ENCODE results near the gene RAB31. TPM values are rescaled to one million over a fixed set of nuclear protein-coding genes. Genes with fewer than 3 reads are reported as not detected.
"Not testable (repeated sequence)": the region's sequence is repeated elsewhere in the genome, so short reads cannot be mapped to it uniquely, and the experiment has no call there.

Gene RAB31
- total RNA-seq, 4 donors from 2014 or later = 3.2 to 7.1 (median 4.4) TPM

DNA sequence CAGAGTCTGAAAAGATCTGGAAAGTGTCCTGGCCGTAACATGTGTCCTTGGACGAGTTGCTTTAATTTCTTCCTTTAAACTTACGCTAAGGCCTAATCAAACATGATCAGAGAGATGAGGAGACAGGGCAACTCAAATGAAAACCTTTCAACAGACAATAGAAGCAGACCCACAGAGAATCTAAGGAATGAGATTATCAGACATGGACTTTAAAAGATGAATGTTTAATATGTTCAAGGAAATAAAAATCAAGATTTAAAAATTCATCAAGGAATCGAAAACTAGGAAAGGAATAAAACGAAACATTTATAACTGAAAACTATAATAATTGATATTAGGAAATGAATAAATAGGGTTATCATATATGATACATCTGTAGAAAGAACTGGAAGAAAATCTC is 55.1 kb downstream of the RAB31 start:
- no peaks in the 10 kb centered on the region for H3K9me3 ChIP-seq
- in situ Hi-C loops (cut with MboI; ENCODE audit: low sequenced_read_pairs in 4 of 4) (no loop called here), intact Hi-C loops (cut with DNase I; ENCODE audit: low total_unique reads) (no loop called here)
- no peak for ATAC-seq
- no peaks in the 10 kb centered on the region for H3K36me3 ChIP-seq
- no peaks in the 10 kb centered on the region for H3K4me1 ChIP-seq
- no peak overlapping the region for H3K4me3 ChIP-seq
- TF ChIP-seq POLR2A (IDR thresholded peaks at IDR 0.05) = no peak
- TF ChIP-seq, protein P1, sequence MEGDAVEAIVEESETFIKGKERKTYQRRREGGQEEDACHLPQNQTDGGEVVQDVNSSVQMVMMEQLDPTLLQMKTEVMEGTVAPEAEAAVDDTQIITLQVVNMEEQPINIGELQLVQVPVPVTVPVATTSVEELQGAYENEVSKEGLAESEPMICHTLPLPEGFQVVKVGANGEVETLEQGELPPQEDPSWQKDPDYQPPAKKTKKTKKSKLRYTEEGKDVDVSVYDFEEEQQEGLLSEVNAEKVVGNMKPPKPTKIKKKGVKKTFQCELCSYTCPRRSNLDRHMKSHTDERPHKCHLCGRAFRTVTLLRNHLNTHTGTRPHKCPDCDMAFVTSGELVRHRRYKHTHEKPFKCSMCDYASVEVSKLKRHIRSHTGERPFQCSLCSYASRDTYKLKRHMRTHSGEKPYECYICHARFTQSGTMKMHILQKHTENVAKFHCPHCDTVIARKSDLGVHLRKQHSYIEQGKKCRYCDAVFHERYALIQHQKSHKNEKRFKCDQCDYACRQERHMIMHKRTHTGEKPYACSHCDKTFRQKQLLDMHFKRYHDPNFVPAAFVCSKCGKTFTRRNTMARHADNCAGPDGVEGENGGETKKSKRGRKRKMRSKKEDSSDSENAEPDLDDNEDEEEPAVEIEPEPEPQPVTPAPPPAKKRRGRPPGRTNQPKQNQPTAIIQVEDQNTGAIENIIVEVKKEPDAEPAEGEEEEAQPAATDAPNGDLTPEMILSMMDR (IDR thresholded peaks at IDR 0.05 in 4 of 5, conservative IDR thresholded peaks at IDR 0.05 in 1 of 5) = no peak
- no peak for DNase-seq
- no peak overlapping the region for H3K27ac ChIP-seq
- no peaks in the 10 kb centered on the region for H3K27me3 ChIP-seq

GRCh38 chr18:9764011-9764481 is 55.9 kb downstream of the RAB31 start:
- Histone ChIP-seq H3K9me3 (no peaks in the 10 kb centered on the region), H3K4me3 (no peak overlapping the region), H3K4me1 (no peaks in the 10 kb centered on the region), H3K36me3 (no peaks in the 10 kb centered on the region), H3K27me3 (no peaks in the 10 kb centered on the region), H3K27ac (no peak overlapping the region)
- TF ChIP-seq POLR2A (IDR thresholded peaks at IDR 0.05) = no peak
- TF ChIP-seq, protein P1 (IDR thresholded peaks at IDR 0.05 in 4 of 5, conservative IDR thresholded peaks at IDR 0.05 in 1 of 5) = no peak
- ATAC-seq = no peak
- in situ Hi-C loops (cut with MboI; ENCODE audit: low sequenced_read_pairs in 4 of 4) = no loop called here
- intact Hi-C loops (cut with DNase I; ENCODE audit: low total_unique reads) = no loop called here
- no peak for DNase-seq

GRCh38 chr18:9765501-9765900 is 57.4 kb downstream of the RAB31 start:
- TF ChIP-seq POLR2A (IDR thresholded peaks at IDR 0.05) = no peak
- in situ Hi-C loops (cut with MboI; ENCODE audit: low sequenced_read_pairs in 4 of 4) (no loop called here), intact Hi-C loops (cut with DNase I; ENCODE audit: low total_unique reads) (no loop called here)
- ATAC-seq = no peak
- DNase-seq = no peak
- Histone ChIP-seq H3K4me1 (no peaks in the 10 kb centered on the region), H3K27ac (no peak overlapping the region), H3K36me3 (no peaks in the 10 kb centered on the region), H3K4me3 (no peak overlapping the region), H3K9me3 (no peaks in the 10 kb centered on the region), H3K27me3 (no peaks in the 10 kb centered on the region)

DNA sequence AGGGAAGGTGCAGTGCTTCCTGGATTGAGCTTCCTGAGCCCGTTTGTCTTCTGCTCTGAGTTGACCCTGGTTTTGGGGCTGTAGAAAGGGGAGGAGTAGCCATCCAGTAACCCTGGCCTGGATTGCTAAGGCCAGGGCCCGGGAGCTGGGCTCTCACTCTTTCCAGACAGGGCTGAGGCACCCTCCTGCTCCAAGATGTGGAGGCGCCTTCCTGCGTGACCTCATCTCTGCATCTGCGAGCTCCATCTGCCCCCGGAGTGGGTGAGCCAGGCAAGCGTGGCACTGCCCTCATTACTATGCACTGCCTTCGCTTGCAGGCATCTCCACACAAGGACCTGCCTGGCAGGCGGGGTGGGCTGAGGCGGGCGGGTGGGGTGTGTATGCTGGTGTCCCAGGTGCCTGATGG is 58.0 kb downstream of the RAB31 start:
- H3K27me3 ChIP-seq = no peaks in the 10 kb centered on the region
- TF ChIP-seq, protein P1 (IDR thresholded peaks at IDR 0.05 in 4 of 5, conservative IDR thresholded peaks at IDR 0.05 in 1 of 5) = no peak
- TF ChIP-seq POLR2A (IDR thresholded peaks at IDR 0.05) = no peak
- DNase-seq (no peak), ATAC-seq (no peak)
- no peaks in the 10 kb centered on the region for H3K4me1 ChIP-seq
- no peak overlapping the region for H3K4me3 ChIP-seq
- in situ Hi-C loops (cut with MboI; ENCODE audit: low sequenced_read_pairs in 4 of 4) = no loop called here
- no peaks in the 10 kb centered on the region for H3K36me3 ChIP-seq
- intact Hi-C loops (cut with DNase I; ENCODE audit: low total_unique reads) = no loop called here
- no peaks in the 10 kb centered on the region for H3K9me3 ChIP-seq
- no peak overlapping the region for H3K27ac ChIP-seq

DNA sequence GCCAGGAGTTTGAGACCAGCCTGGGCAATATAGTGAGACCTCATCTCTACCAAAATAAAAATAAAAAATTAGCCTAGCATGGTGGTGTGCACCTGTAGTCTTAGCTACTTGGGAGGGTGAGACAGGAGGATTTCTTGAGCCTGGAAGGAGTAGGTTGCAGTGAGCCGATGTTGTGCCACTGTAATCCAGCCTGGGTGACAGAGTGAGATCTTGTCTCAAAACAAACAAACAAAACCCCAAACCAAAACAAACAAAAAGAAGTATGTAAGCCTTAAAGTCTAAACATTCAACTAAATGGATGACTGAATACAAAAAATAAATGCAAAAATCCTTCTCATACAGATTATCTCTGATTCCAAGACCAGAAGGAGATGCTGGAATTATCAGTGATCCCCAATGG is 58.6 kb downstream of the RAB31 start:
- in situ Hi-C loops (cut with MboI; ENCODE audit: low sequenced_read_pairs in 4 of 4) = no loop called here
- ATAC-seq (no peak), DNase-seq (no peak)
- Histone ChIP-seq H3K4me1 (no peaks in the 10 kb centered on the region), H3K4me3 (no peak overlapping the region), H3K9me3 (no peaks in the 10 kb centered on the region), H3K27me3 (no peaks in the 10 kb centered on the region), H3K27ac (no peak overlapping the region), H3K36me3 (no peaks in the 10 kb centered on the region)
- intact Hi-C loops (cut with DNase I; ENCODE audit: low total_unique reads) = no loop called here
- TF ChIP-seq POLR2A (IDR thresholded peaks at IDR 0.05) = no peak
- TF ChIP-seq, protein P1 (IDR thresholded peaks at IDR 0.05 in 4 of 5, conservative IDR thresholded peaks at IDR 0.05 in 1 of 5) = no peak

GRCh38 chr18:9768071-9768691 is 60.1 kb downstream of the RAB31 start:
- H3K36me3 ChIP-seq; H3K27ac ChIP-seq; H3K27me3 ChIP-seq; ATAC-seq; in situ Hi-C loops (cut with MboI; ENCODE audit: low sequenced_read_pairs in 4 of 4); DNase-seq; H3K9me3 ChIP-seq; intact Hi-C loops (cut with DNase I; ENCODE audit: low total_unique reads); H3K4me1 ChIP-seq; H3K4me3 ChIP-seq: not testable (repeated sequence)

DNA sequence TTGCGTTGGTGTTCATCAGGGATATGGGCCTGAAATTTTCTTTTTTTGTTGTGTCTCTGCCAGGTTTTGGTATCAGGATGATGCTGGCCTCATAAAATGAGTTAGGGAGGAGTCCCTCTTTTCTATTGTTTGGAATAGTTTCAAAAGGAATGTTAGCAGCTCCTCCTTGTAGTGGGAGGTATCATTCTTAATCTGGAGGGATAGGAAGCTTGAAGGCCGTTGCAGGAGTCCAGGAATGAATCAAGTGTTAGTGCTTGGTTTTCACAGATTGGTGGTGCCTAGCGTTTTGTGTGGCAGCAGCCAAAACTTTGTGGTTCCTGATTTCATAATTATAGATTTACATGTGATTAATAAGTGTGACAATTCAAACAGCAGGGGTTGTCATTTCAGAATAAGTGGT is 62.0 kb downstream of the RAB31 start:
- H3K27me3 ChIP-seq; in situ Hi-C loops (cut with MboI; ENCODE audit: low sequenced_read_pairs in 4 of 4); H3K9me3 ChIP-seq; H3K4me3 ChIP-seq; DNase-seq; H3K4me1 ChIP-seq; intact Hi-C loops (cut with DNase I; ENCODE audit: low total_unique reads); ATAC-seq; H3K27ac ChIP-seq; H3K36me3 ChIP-seq: not testable (repeated sequence)

Data from gastrocnemius medialis (tissue), 4 donors.